ENCODE measurements around the gene TLE2. TPM values are rescaled to one million over a fixed set of nuclear protein-coding genes. Genes with fewer than 3 reads are reported as not detected.

TLE2 gene
- polyA plus RNA-seq, result 10 to 100 TPM; 10.1 to 16.0 TPM

DNA sequence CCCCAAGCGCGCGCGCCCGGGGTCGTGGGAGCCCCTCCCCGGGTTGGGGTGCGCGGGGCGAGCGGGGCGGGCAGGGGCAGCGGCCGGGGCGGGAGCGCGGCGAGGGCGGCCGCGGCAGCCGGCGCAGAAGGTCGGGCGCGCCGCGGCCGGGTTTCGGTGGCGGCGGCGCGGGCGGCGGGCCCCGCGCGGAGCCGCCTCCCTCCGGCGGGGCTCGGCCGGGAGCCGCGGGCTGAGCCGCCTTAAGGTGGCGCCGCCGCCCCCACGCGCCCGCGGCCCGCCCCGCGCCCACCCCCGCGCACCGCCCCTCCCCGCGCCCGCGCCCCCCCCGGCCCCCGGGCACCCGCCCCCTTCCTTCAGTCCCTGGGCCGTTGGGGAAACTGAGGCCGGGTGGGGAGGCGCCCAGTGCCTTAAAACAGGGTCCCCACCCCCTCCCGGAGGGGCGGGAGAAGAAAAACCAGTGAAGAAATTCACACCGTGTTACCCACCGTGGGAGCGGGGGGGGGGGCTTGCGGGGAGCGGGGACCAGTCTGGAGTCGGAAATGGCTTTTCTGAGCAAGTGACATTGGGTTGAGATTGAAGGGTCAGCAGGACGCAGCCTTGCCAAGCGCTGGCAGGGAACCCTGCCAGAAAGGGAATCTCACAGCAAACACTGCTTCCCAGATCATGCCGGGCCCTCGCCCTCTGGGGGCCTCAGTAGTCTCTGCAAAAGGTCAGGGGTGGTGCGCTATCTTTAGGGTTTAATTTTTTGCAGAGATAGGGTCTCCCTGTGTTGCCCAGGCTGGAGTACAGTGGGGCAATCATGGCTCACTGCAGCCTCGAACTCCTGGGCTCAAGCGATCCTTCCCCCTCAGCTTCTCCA lies at the start of gene TLE2:
Gene TLE2, minus strand, starts transcription at position 216 of the 859 bp plus-strand sequence. CDS start 376 bp downstream, outside the sequence.
- Histone ChIP-seq H3K4me1 (ENCODE audit: control insufficient read depth in 2 of 2, insufficient read depth in 2 of 2, low read length in 1 of 2) (no peaks in the 10 kb centered on the region), H3K27ac (ENCODE audit: low read depth in 2 of 2, low read length in 1 of 2) (no peak within 1 kb of the TSS), H3K4me3 (ENCODE audit: low read depth in 1 of 2, low read length in 2 of 2) (peak within 1 kb of the TSS; percentile 62 to 63), H3K9me3 (ENCODE audit: control insufficient read depth in 2 of 2, insufficient read depth in 1 of 2, low read depth in 1 of 2, low read length in 1 of 2) (no peaks in the 10 kb centered on the region), H3K36me3 (ENCODE audit: control insufficient read depth in 2 of 2, insufficient read depth in 2 of 2, low read length in 1 of 2) (peaks cover 0 to 2% of the 10 kb centered on the region in 2 donors), H3K27me3 (ENCODE audit: control insufficient read depth in 1 of 2, insufficient read depth in 2 of 2, low read length in 2 of 2) (no peaks in the 10 kb centered on the region)
- 3 to 9% methylated on average over 25 to 85 of the region's 85 CpGs for WGBS, 2 donors

DNA sequence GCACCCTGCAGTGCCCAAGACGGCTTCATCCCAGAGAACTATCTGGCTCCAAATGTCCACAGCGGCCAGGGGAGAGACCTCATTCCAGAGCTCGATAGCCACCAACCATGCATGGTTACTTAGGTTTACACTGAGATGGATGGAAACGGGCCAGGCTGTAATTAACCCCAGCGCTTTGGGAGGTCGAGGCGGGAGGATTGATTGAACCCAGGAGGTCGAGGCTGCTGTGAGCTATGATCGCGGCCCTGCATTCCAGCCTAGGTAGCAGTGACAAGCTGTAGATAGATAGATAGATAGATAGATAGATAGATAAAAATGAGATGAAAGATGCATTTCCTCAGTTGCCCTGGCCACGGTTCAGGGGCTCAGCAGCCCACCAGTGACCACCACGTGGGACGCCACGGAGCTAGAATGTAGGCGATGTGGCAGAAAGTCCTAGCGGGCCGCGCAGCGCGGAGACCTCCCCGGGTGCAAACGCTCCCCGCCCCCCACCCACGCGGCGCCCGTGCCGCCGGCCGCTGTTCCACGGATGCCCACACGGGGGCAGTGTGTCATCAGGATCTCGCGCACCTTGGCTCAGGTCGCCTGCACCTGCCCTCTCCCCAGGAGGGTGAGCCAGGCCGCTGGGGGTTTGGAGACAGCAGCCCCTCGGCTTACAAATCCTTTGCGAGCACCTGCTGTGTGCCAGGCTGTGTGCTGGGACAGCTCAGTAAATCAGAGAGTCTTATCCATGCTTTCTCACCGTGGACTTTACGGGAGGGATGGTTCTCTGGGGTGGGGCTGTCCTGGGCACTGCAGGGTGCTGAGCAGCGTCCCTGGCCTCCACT lies 46.7 kb upstream of the TLE2 start:
- Histone ChIP-seq H3K36me3 (ENCODE audit: control insufficient read depth in 2 of 2, insufficient read depth in 2 of 2, low read length in 1 of 2) (no peaks in the 10 kb centered on the region), H3K4me1 (ENCODE audit: control insufficient read depth in 2 of 2, insufficient read depth in 2 of 2, low read length in 1 of 2) (no peaks in the 10 kb centered on the region), H3K27ac (ENCODE audit: low read depth in 2 of 2, low read length in 1 of 2) (no peak overlapping the region), H3K4me3 (ENCODE audit: low read depth in 1 of 2, low read length in 2 of 2) (no peak overlapping the region), H3K9me3 (ENCODE audit: control insufficient read depth in 2 of 2, insufficient read depth in 1 of 2, low read depth in 1 of 2, low read length in 1 of 2) (no peaks in the 10 kb centered on the region), H3K27me3 (ENCODE audit: control insufficient read depth in 1 of 2, insufficient read depth in 2 of 2, low read length in 2 of 2) (no peaks in the 10 kb centered on the region)
- WGBS, 2 donors, result 12% methylated on average over 41 of the region's 41 CpGs

DNA sequence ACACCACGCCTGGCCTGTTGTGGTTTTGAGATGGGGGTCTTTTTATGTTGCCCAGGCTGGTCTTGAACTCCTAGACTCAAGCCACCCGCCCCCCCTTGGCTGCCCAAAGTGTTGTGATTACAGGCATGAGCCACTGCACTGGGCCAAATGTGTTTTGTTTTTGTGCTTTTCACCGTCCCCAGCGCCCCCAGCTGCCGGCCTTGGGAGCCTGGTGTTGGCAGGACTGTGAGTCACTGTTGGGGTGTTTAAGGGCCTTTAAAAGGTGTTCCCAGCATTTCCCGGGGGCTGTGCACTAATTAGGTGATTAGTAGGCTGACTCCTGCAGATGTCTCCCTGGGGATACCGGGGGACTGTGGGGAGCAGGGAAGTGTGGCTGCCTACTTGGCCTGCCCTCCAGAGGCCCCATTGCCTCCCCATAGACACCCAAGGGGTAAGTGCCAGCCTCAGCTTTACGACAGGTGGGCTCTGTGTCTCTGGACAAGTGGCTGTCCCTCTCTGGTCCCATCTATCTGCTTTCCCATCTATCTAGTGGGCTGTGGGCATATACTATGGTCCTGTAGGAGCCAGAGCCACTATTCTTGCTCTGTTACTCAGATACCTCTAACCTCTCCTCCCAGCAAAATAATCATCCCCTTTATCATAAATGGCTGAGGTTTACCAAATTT lies 45.0 kb upstream of the TLE2 start:
- 58 to 63% methylated on average over 8 of the region's 8 CpGs for WGBS, 2 donors
- no peaks in the 10 kb centered on the region for H3K9me3 ChIP-seq (ENCODE audit: control insufficient read depth in 2 of 2, insufficient read depth in 1 of 2, low read depth in 1 of 2, low read length in 1 of 2)
- H3K27ac ChIP-seq (ENCODE audit: low read depth in 2 of 2, low read length in 1 of 2), result no peak overlapping the region
- no peaks in the 10 kb centered on the region for H3K4me1 ChIP-seq (ENCODE audit: control insufficient read depth in 2 of 2, insufficient read depth in 2 of 2, low read length in 1 of 2)
- H3K4me3 ChIP-seq (ENCODE audit: low read depth in 1 of 2, low read length in 2 of 2), result no peak overlapping the region
- no peaks in the 10 kb centered on the region for H3K27me3 ChIP-seq (ENCODE audit: control insufficient read depth in 1 of 2, insufficient read depth in 2 of 2, low read length in 2 of 2)
- H3K36me3 ChIP-seq (ENCODE audit: control insufficient read depth in 2 of 2, insufficient read depth in 2 of 2, low read length in 1 of 2), result no peaks in the 10 kb centered on the region

DNA sequence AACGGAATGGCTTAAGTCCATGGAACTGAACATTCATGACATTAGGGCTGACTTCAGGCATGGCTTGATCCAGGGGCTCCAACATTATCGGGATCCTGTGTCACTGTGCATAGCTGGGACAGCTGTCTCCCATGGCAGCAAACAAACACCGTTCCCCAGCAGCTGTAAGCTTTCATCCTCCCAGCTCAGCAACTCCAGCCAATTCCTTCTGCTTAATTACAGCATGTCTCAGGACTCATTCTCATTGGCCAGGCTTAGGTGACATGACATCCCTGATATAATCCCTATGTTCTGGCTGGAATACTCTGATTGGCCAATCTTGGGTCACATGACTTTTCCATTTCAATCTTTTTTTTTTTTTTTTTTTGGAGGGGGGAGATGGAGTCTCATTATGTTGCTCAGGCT lies 44.1 kb upstream of the TLE2 start:
- H3K27me3 ChIP-seq (ENCODE audit: control insufficient read depth in 1 of 2, insufficient read depth in 2 of 2, low read length in 2 of 2), result no peaks in the 10 kb centered on the region
- H3K9me3 ChIP-seq (ENCODE audit: control insufficient read depth in 2 of 2, insufficient read depth in 1 of 2, low read depth in 1 of 2, low read length in 1 of 2), result no peaks in the 10 kb centered on the region
- whole genome bisulfite sequencing, 2 donors, result 39 to 47% methylated on average over 3 of the region's 3 CpGs
- no peaks in the 10 kb centered on the region for H3K36me3 ChIP-seq (ENCODE audit: control insufficient read depth in 2 of 2, insufficient read depth in 2 of 2, low read length in 1 of 2)
- no peak overlapping the region for H3K4me3 ChIP-seq (ENCODE audit: low read depth in 1 of 2, low read length in 2 of 2)
- no peak overlapping the region for H3K27ac ChIP-seq (ENCODE audit: low read depth in 2 of 2, low read length in 1 of 2)
- H3K4me1 ChIP-seq (ENCODE audit: control insufficient read depth in 2 of 2, insufficient read depth in 2 of 2, low read length in 1 of 2), result no peaks in the 10 kb centered on the region

DNA sequence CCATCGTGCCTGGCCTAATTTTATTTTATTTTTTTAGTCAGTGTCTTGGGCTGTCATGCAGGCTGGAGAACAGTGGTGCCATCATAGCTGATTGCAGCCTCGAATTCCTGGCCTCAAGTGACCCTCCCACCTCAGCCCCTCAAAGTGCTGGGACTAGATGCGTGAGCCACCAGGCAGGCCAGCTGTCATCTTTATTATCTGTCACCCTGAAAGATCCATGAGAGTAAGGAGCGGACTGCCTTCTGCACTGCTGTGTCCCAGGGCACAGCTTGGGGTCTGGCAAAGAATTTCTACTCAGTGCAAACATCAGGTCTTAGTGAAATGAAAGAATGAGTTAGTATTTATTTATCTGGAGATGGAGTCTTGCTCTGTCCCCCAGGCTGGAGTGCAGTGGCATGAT lies 42.7 kb upstream of the TLE2 start:
- no peaks in the 10 kb centered on the region for H3K9me3 ChIP-seq (ENCODE audit: control insufficient read depth in 2 of 2, insufficient read depth in 1 of 2, low read depth in 1 of 2, low read length in 1 of 2)
- no peak overlapping the region for H3K4me3 ChIP-seq (ENCODE audit: low read depth in 1 of 2, low read length in 2 of 2)
- H3K4me1 ChIP-seq (ENCODE audit: control insufficient read depth in 2 of 2, insufficient read depth in 2 of 2, low read length in 1 of 2), result no peaks in the 10 kb centered on the region
- H3K27me3 ChIP-seq (ENCODE audit: control insufficient read depth in 1 of 2, insufficient read depth in 2 of 2, low read length in 2 of 2), result no peaks in the 10 kb centered on the region
- 75 to 76% methylated on average over 4 of the region's 4 CpGs for WGBS, 2 donors
- H3K36me3 ChIP-seq (ENCODE audit: control insufficient read depth in 2 of 2, insufficient read depth in 2 of 2, low read length in 1 of 2), result no peaks in the 10 kb centered on the region
- no peak overlapping the region for H3K27ac ChIP-seq (ENCODE audit: low read depth in 2 of 2, low read length in 1 of 2)

DNA sequence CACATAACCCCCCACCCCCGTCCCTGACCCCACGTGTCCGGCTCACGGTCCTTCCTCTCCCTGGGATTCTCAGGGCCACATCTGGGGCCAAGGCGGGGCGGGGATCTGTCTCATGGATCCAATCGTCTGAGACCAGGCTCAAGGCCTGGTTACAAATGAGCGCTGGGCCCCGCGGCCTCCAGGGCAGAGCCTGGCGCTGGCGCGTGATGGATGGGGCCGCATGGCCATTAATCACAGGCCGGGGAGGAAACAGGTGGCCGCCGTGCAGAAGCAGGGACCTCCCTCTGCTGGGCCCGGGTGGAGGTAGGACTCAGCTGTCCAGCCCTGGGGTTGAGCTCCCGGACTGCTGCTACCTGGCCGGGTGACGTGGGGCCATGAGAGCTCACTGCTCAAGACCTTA lies 39.0 kb upstream of the TLE2 start:
- Histone ChIP-seq H3K27ac (ENCODE audit: low read depth in 2 of 2, low read length in 1 of 2) (no peak overlapping the region), H3K9me3 (ENCODE audit: control insufficient read depth in 2 of 2, insufficient read depth in 1 of 2, low read depth in 1 of 2, low read length in 1 of 2) (no peaks in the 10 kb centered on the region), H3K4me3 (ENCODE audit: low read depth in 1 of 2, low read length in 2 of 2) (no peak overlapping the region), H3K4me1 (ENCODE audit: control insufficient read depth in 2 of 2, insufficient read depth in 2 of 2, low read length in 1 of 2) (peaks cover 0 to 5% of the 10 kb centered on the region in 2 donors), H3K36me3 (ENCODE audit: control insufficient read depth in 2 of 2, insufficient read depth in 2 of 2, low read length in 1 of 2) (no peaks in the 10 kb centered on the region), H3K27me3 (ENCODE audit: control insufficient read depth in 1 of 2, insufficient read depth in 2 of 2, low read length in 2 of 2) (no peaks in the 10 kb centered on the region)
- 70 to 72% methylated on average over 21 of the region's 21 CpGs for WGBS, 2 donors

DNA sequence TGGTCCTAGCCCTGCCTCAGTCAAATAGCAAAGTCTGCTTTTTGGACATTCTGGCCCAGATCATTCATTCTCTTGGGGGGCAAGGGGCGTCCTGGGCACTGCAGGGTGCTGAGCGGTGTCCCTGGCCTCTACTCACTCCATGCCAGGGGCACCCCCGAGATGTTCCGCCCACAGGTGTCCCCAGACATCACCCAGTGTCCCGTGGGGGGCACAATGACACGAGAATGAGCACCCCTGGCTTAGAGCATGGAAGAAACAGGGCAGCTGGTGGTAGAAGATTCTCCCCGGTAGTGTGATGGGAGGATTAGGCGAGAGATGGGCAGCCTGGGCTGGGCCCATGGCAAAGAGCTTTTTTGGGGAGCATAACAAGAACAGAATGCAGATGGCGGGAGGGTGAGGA lies 38.5 kb upstream of the TLE2 start:
- no peak overlapping the region for H3K27ac ChIP-seq (ENCODE audit: low read depth in 2 of 2, low read length in 1 of 2)

DNA sequence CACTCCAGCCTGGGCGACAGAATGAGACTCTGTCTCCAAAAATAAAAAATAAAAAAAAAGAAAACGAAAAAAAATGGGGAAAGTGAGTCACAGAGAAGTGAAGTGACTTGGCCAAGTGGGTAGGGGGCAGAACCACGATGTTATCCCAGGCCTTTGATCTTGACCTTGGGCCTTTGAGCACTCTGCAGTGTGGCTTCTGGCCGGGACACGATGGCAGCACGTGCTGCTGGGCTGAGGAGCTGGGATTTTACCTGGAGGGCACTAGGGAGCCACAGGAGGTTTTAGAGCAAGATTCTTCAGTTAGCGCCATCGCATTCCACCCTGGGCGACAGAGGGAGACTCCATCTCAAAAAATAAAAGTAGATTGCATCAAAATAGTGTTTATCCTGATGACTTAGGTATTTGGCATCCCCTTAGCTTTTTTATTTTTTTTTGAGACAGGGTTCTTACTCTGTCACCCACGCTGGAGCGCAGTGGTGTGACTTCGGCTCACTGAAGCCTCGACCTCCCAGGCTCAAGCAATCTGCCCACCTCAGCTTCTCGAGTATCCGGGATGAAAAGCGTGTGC lies 37.5 kb upstream of the TLE2 start:
- Histone ChIP-seq H3K36me3 (ENCODE audit: control insufficient read depth in 2 of 2, insufficient read depth in 2 of 2, low read length in 1 of 2) (no peaks in the 10 kb centered on the region), H3K4me3 (ENCODE audit: low read depth in 1 of 2, low read length in 2 of 2) (no peak overlapping the region), H3K9me3 (ENCODE audit: control insufficient read depth in 2 of 2, insufficient read depth in 1 of 2, low read depth in 1 of 2, low read length in 1 of 2) (no peaks in the 10 kb centered on the region), H3K27me3 (ENCODE audit: control insufficient read depth in 1 of 2, insufficient read depth in 2 of 2, low read length in 2 of 2) (no peaks in the 10 kb centered on the region), H3K27ac (ENCODE audit: low read depth in 2 of 2, low read length in 1 of 2) (no peak overlapping the region), H3K4me1 (ENCODE audit: control insufficient read depth in 2 of 2, insufficient read depth in 2 of 2, low read length in 1 of 2) (peaks cover 0 to 7% of the 10 kb centered on the region in 2 donors)
- 87 to 91% methylated on average over 16 of the region's 16 CpGs for WGBS, 2 donors

More for the DNA sequence above, 38.5 kb upstream of the TLE2 start:
- Histone ChIP-seq H3K4me1 (ENCODE audit: control insufficient read depth in 2 of 2, insufficient read depth in 2 of 2, low read length in 1 of 2) (peaks cover 0 to 7% of the 10 kb centered on the region in 2 donors), H3K36me3 (ENCODE audit: control insufficient read depth in 2 of 2, insufficient read depth in 2 of 2, low read length in 1 of 2) (no peaks in the 10 kb centered on the region), H3K27me3 (ENCODE audit: control insufficient read depth in 1 of 2, insufficient read depth in 2 of 2, low read length in 2 of 2) (no peaks in the 10 kb centered on the region), H3K9me3 (ENCODE audit: control insufficient read depth in 2 of 2, insufficient read depth in 1 of 2, low read depth in 1 of 2, low read length in 1 of 2) (no peaks in the 10 kb centered on the region), H3K4me3 (ENCODE audit: low read depth in 1 of 2, low read length in 2 of 2) (no peak overlapping the region)
- WGBS, 2 donors, result 84 to 87% methylated on average over 9 of the region's 9 CpGs

DNA sequence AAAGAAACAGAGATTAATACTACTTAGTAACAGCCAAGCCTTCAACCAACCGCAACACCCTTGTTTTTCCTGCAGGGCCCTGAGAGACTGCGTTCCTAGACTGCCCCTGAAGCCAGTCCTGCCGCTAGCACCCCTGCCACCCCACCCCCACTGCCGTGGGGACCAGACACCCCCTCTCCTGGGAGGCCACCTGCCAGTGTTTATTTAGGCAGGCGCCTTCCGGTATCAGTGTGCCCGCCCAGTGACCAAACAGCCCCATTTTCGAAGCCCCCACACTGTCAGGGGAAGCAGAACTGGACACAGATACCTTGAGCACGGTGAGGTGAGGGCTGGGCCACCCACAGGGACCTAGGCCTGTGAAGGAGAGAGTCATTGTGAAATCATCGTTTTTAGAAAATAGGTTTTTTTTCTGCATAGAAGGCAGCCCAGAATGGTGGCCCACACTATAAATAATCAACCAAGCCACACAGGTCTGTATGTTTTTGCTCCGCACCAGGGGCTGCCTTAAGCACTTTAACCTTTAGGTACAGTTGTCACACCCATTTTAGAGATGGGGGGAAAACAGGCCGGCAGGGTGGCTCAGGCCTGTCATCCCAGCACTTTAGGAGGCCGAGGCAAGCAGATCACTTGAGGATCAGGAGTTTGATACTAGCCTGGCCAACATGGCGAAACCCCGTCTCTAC lies 36.7 kb upstream of the TLE2 start:
- Histone ChIP-seq H3K36me3 (ENCODE audit: control insufficient read depth in 2 of 2, insufficient read depth in 2 of 2, low read length in 1 of 2) (no peaks in the 10 kb centered on the region), H3K27ac (ENCODE audit: low read depth in 2 of 2, low read length in 1 of 2) (no peak overlapping the region), H3K4me3 (ENCODE audit: low read depth in 1 of 2, low read length in 2 of 2) (no peak overlapping the region), H3K9me3 (ENCODE audit: control insufficient read depth in 2 of 2, insufficient read depth in 1 of 2, low read depth in 1 of 2, low read length in 1 of 2) (no peaks in the 10 kb centered on the region), H3K27me3 (ENCODE audit: control insufficient read depth in 1 of 2, insufficient read depth in 2 of 2, low read length in 2 of 2) (no peaks in the 10 kb centered on the region), H3K4me1 (ENCODE audit: control insufficient read depth in 2 of 2, insufficient read depth in 2 of 2, low read length in 1 of 2) (peaks cover 0 to 7% of the 10 kb centered on the region in 2 donors)
- WGBS, 2 donors, result 48 to 67% methylated on average over 15 of the region's 15 CpGs

All from esophagus (tissue), 2 donors.